ENCODE data around the gene LRRC59. TPM values are rescaled to one million over a fixed set of nuclear protein-coding genes. Genes with fewer than 3 reads are reported as not detected.

Gene LRRC59
- total RNA-seq, 1 experiment from 2014 or later = 177 TPM

DNA sequence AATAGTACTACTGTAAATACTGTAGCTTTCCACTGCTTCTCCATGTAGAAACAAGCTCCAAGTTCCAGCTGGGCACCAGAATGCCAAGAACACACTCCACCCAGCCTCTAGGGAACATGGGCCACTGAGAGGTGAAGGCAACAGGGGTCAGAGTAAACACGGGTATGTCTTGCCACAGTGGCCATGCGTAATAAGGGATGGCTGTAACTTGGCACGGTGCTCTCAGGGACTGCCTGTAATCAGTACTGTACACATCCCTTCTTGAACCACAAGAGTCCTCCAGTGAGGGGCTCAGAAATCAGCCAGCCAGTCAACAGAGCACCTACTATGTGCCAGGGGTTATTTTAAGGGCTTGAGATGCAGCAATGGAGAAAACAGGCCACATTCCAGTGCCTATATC, 10.8 kb downstream of the LRRC59 start:
- no peaks in the 10 kb centered on the region for H3K9me3 ChIP-seq (ENCODE audit: low read depth, low read length, poor library complexity, severe bottlenecking)
- no TSS peak for BruUV-seq (replicated peaks)
- H3K4me1 ChIP-seq (ENCODE audit: insufficient read depth, low read length, poor library complexity, severe bottlenecking) = no peaks in the 10 kb centered on the region
- no peaks in the 10 kb centered on the region for H3K27me3 ChIP-seq (replicated peaks; ENCODE audit: insufficient read depth, low read depth, low read length, poor library complexity)
- ChIA-PET CTCF (no interaction called here), POLR2A (ENCODE audit: low non-redundant PET) (no interaction called here)
- no peak overlapping the region for H3K4me3 ChIP-seq (ENCODE audit: low read depth, low read length, poor library complexity, severe bottlenecking)
- intact Hi-C loops (cut with micrococcal nuclease; ENCODE audit: unreplicated experiment) = no loop called here
- DNase-seq (ENCODE audit: low spot score) = no peak
- no peak overlapping the region for H3K27ac ChIP-seq (ENCODE audit: low read depth, low read length, poor library complexity, severe bottlenecking)
- peaks cover 92% of the 10 kb centered on the region for H3K36me3 ChIP-seq (ENCODE audit: insufficient read depth, low read length, poor library complexity, severe bottlenecking)
- no peak for TF ChIP-seq EZH2 (IDR thresholded peaks at IDR 0.05; ENCODE audit: borderline replicate concordance, low read depth, low read length, poor library complexity, severe bottlenecking)
- TF ChIP-seq, protein P1, sequence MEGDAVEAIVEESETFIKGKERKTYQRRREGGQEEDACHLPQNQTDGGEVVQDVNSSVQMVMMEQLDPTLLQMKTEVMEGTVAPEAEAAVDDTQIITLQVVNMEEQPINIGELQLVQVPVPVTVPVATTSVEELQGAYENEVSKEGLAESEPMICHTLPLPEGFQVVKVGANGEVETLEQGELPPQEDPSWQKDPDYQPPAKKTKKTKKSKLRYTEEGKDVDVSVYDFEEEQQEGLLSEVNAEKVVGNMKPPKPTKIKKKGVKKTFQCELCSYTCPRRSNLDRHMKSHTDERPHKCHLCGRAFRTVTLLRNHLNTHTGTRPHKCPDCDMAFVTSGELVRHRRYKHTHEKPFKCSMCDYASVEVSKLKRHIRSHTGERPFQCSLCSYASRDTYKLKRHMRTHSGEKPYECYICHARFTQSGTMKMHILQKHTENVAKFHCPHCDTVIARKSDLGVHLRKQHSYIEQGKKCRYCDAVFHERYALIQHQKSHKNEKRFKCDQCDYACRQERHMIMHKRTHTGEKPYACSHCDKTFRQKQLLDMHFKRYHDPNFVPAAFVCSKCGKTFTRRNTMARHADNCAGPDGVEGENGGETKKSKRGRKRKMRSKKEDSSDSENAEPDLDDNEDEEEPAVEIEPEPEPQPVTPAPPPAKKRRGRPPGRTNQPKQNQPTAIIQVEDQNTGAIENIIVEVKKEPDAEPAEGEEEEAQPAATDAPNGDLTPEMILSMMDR (conservative IDR thresholded peaks at IDR 0.05; ENCODE audit: low read depth, low read length) = no peak

DNA sequence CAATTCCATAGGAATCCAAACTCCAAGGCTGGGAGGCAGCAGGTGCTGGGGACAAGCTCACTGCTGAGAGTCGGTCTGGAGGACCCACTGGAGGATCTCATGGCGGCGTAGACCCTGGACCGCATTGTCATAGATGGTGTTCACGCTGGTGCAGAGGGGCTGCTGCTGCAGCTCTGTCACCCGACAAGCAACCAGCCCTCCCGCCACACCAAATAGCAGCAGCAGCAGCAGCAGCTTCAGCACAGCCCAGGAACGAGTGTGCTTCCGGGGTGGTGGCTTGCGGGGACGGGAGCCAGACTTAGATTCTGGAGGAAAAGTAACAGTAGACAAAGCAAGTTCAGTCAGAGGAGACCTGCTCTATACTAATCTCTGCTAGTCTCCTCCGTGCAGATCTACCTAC, 14.4 kb downstream of the LRRC59 start:
- DNase-seq (ENCODE audit: low spot score) = no peak
- intact Hi-C loops (cut with micrococcal nuclease; ENCODE audit: unreplicated experiment) = no loop called here
- TF ChIP-seq, protein P1 (conservative IDR thresholded peaks at IDR 0.05; ENCODE audit: low read depth, low read length) = no peak
- TF ChIP-seq EZH2 (IDR thresholded peaks at IDR 0.05; ENCODE audit: borderline replicate concordance, low read depth, low read length, poor library complexity, severe bottlenecking) = no peak
- ChIA-PET CTCF (no interaction called here), POLR2A (ENCODE audit: low non-redundant PET) (no interaction called here)
- Histone ChIP-seq H3K9me3 (ENCODE audit: low read depth, low read length, poor library complexity, severe bottlenecking) (no peaks in the 10 kb centered on the region), H3K4me1 (ENCODE audit: insufficient read depth, low read length, poor library complexity, severe bottlenecking) (no peaks in the 10 kb centered on the region), H3K27me3 (replicated peaks; ENCODE audit: insufficient read depth, low read depth, low read length, poor library complexity) (no peaks in the 10 kb centered on the region), H3K36me3 (ENCODE audit: insufficient read depth, low read length, poor library complexity, severe bottlenecking) (peaks cover 87% of the 10 kb centered on the region), H3K27ac (ENCODE audit: low read depth, low read length, poor library complexity, severe bottlenecking) (no peak overlapping the region), H3K4me3 (ENCODE audit: low read depth, low read length, poor library complexity, severe bottlenecking) (no peak overlapping the region)
- no TSS peak for BruUV-seq (replicated peaks)

DNA sequence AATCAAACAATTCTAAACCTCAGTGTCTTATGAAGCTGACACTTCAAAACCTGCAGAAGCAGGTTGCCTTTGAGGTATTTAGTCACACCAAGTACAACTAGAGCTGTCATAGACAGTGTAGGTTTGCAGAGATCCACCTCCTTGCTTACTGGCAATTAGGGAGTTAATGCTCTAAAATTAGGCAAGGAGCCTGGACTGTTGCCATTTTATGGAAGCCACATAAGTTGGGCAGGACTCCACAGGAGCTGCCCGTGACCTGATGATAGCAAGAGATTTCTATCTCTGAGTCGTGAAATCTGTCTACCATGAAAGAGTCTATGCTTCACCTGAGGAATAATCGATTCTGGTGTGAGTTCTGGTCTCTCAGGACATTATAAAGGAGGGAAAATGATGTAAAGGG, 15.4 kb downstream of the LRRC59 start:
- H3K36me3 ChIP-seq (ENCODE audit: insufficient read depth, low read length, poor library complexity, severe bottlenecking) = peaks cover 77% of the 10 kb centered on the region
- no TSS peak for BruUV-seq (replicated peaks)
- POLR2A ChIA-PET (ENCODE audit: low non-redundant PET) = no interaction called here

More for the DNA sequence above, 15.4 kb downstream of the LRRC59 start:
- Histone ChIP-seq H3K4me3 (ENCODE audit: low read depth, low read length, poor library complexity, severe bottlenecking) (no peak overlapping the region), H3K4me1 (ENCODE audit: insufficient read depth, low read length, poor library complexity, severe bottlenecking) (no peaks in the 10 kb centered on the region), H3K9me3 (ENCODE audit: low read depth, low read length, poor library complexity, severe bottlenecking) (no peaks in the 10 kb centered on the region), H3K27me3 (replicated peaks; ENCODE audit: insufficient read depth, low read depth, low read length, poor library complexity) (no peaks in the 10 kb centered on the region), H3K27ac (ENCODE audit: low read depth, low read length, poor library complexity, severe bottlenecking) (no peak overlapping the region)
- DNase-seq (ENCODE audit: low spot score) = no peak
- TF ChIP-seq, protein P1 (conservative IDR thresholded peaks at IDR 0.05; ENCODE audit: low read depth, low read length) = no peak
- no peak for TF ChIP-seq EZH2 (IDR thresholded peaks at IDR 0.05; ENCODE audit: borderline replicate concordance, low read depth, low read length, poor library complexity, severe bottlenecking)
- CTCF ChIA-PET = no interaction called here
- intact Hi-C loops (cut with micrococcal nuclease; ENCODE audit: unreplicated experiment) = no loop called here

Measured in A673 (cell line).